ENCODE data around the gene TRAPPC4. TPM values are rescaled to one million over a fixed set of nuclear protein-coding genes. Genes with fewer than 3 reads are reported as not detected.

The TRAPPC4 gene
- total RNA-seq, 120 experiments from 2014 or later: 29.3 to 71.5 (median 49.7) TPM

Small RNAs within 50 kb of the gene (microRNA-seq; reads per million reads assigned to microRNA genes)
- 0 to 0.56 (median 0) reads per million in 43 experiments for gene MIR3656

Other genes with a start within 250 kb of the TRAPPC4 start
- gene DDX6, start 227.6 kb upstream of the TRAPPC4 start, total RNA-seq: 100 to 1,000 TPM; 139 to 229 (median 190) TPM
- not detected for gene CXCR5, start 134.9 kb upstream of the TRAPPC4 start, total RNA-seq
- gene BCL9L, start 92.8 kb upstream of the TRAPPC4 start, total RNA-seq: 10 to 100 TPM; 18.7 to 59.0 (median 28.4) TPM
- 1 to 10 TPM in 3 of 120 experiments, under 1 TPM in 24, not detected in 93; 0.43 to 1.2 (median 0.59) TPM for gene UPK2, start 62.5 kb upstream of the TRAPPC4 start, total RNA-seq
- gene FOXR1, start 47.0 kb upstream of the TRAPPC4 start, total RNA-seq: under 1 TPM in 1 of 120 experiments, not detected in 119; 0.44 TPM
- 100 to 1,000 TPM in 1 of 120 experiments, 10 to 100 TPM in 119; 37.7 to 109 (median 64.9) TPM for gene CENATAC, start 20.6 kb upstream of the TRAPPC4 start, total RNA-seq
- 100 to 1,000 TPM; 267 to 575 (median 429) TPM for gene RPS25, start 423 bp upstream of the TRAPPC4 start, total RNA-seq
- 10 to 100 TPM in 100 of 120 experiments, 1 to 10 TPM in 20; 6.9 to 20.8 (median 12.6) TPM for gene SLC37A4, start 12.1 kb downstream of the TRAPPC4 start, total RNA-seq
- gene HYOU1, start 38.4 kb downstream of the TRAPPC4 start, total RNA-seq: 100 to 1,000 TPM in 118 of 120 experiments, 10 to 100 TPM in 2; 94.9 to 199 (median 139) TPM
- gene VPS11, start 49.1 kb downstream of the TRAPPC4 start, total RNA-seq: 10 to 100 TPM; 33.3 to 65.7 (median 50.5) TPM
- 10 to 100 TPM in 95 of 120 experiments, 1 to 10 TPM in 25; 6.8 to 18.6 (median 12.6) TPM for gene HMBS, start 66.1 kb downstream of the TRAPPC4 start, total RNA-seq
- 10 to 100 TPM; 18.3 to 47.3 (median 30.8) TPM for gene DPAGT1, start 83.1 kb downstream of the TRAPPC4 start, total RNA-seq
- 10 to 100 TPM; 26.6 to 76.4 (median 50.5) TPM for gene C2CD2L, start 88.6 kb downstream of the TRAPPC4 start, total RNA-seq
- 10 to 100 TPM; 29.8 to 70.5 (median 47.9) TPM for gene HINFP, start 102.8 kb downstream of the TRAPPC4 start, total RNA-seq
- 10 to 100 TPM in 116 of 120 experiments, 1 to 10 TPM in 4; 5.2 to 31.5 (median 18.1) TPM for gene ABCG4, start 130.3 kb downstream of the TRAPPC4 start, total RNA-seq
- gene NLRX1, start 150.0 kb downstream of the TRAPPC4 start, total RNA-seq: 10 to 100 TPM in 48 of 120 experiments, 1 to 10 TPM in 72; 5.5 to 16.3 (median 9.4) TPM
- gene NHERF4, start 166.7 kb downstream of the TRAPPC4 start, total RNA-seq: 1 to 10 TPM in 3 of 120 experiments, under 1 TPM in 11, not detected in 106; 0.13 to 1.2 (median 0.40) TPM
- 10 to 100 TPM; 22.9 to 40.0 (median 30.5) TPM for gene CBL, start 187.6 kb downstream of the TRAPPC4 start, total RNA-seq